Smooth muscle cell (in vitro differentiated cells): ENCODE measurements around the gene C21orf58. TPM values are rescaled to one million over a fixed set of nuclear protein-coding genes. Genes with fewer than 3 reads are reported as not detected.

Source experiments
- DNase-seq: peaks from one replicate; lab custom pipeline; 2025; ENCODE audit not compliant: unreplicated experiment; lab: John Stamatoyannopoulos, UW
- H2AFZ ChIP-seq: fragments of 200-600 bp; sonication (generic); 2 replicates; pipeline ENCODE4 v1.6.0; 2016; ENCODE audit warnings: antibody characterized with exemption, low read depth, mild to moderate bottlenecking
- H3F3A ChIP-seq: fragments of 200-600 bp; sonication (generic); 2 replicates; pipeline ENCODE4 v1.6.0; 2017; ENCODE audit warnings: antibody characterized with exemption, low read depth
- H3K27ac ChIP-seq: fragments of 200-600 bp; sonication (generic); 2 replicates; pipeline ENCODE4 v1.5.1; 2016; ENCODE audit warnings: low read depth, mild to moderate bottlenecking
- H3K27me3 ChIP-seq: fragments of 200-600 bp; sonication (generic); 2 replicates; pipeline ENCODE4 v1.6.1; 2016; ENCODE audit warnings: low read depth, mild to moderate bottlenecking
- H3K36me3 ChIP-seq: fragments of 200-600 bp; sonication (generic); 2 replicates; pipeline ENCODE4 v1.5.1; 2016; ENCODE audit warnings: low read depth
- H3K4me1 ChIP-seq: fragments of 200-600 bp; sonication (generic); 2 replicates; pipeline ENCODE4 v1.5.1; 2016; ENCODE audit warnings: low read depth
- H3K4me2 ChIP-seq: fragments of 200-600 bp; sonication (generic); 2 replicates; pipeline ENCODE4 v1.6.0; 2016; ENCODE audit warnings: mild to moderate bottlenecking
- H3K4me3 ChIP-seq: fragments of 200-600 bp; sonication (generic); 2 replicates; pipeline ENCODE4 v1.5.1; 2016; ENCODE audit warnings: mild to moderate bottlenecking
- H3K79me2 ChIP-seq: fragments of 200-600 bp; sonication (generic); 2 replicates; pipeline ENCODE4 v1.6.0; 2016; ENCODE audit warnings: low read depth, mild to moderate bottlenecking
- H3K9ac ChIP-seq: fragments of 200-600 bp; sonication (generic); 2 replicates; pipeline ENCODE4 v1.6.0; 2016; ENCODE audit warnings: low read depth
- H3K9me3 ChIP-seq: fragments of 200-600 bp; sonication (generic); replicated peaks from 2 replicates; pipeline ENCODE4 v1.5.1; 2016; ENCODE audit warnings: low read depth
- H4K20me1 ChIP-seq: fragments of 200-600 bp; sonication (generic); 2 replicates; pipeline ENCODE4 v1.6.0; 2016; ENCODE audit warnings: low read depth
- CTCF ChIP-seq: fragments of 200-600 bp; sonication (generic); IDR thresholded peaks from 2 replicates; pipeline ENCODE4 v1.5.1; 2017; ENCODE audit warnings: borderline replicate concordance, mild to moderate bottlenecking, antibody characterized with exemption; ENCODE audit not compliant: insufficient read depth, poor library complexity, severe bottlenecking
- WGBS: methylation state at CpG from one replicate; pipeline ENCODE4 v1.1.7; 2016; ENCODE audit warnings: low lambda C conversion rate; 5-methylcytosine and 5-hydroxymethylcytosine counted together
- polyA plus RNA-seq: library from polyadenylated mRNA; unstranded; fragments of >200 nt; fragmentation: Nextera tagmentation; extraction: Ambion mirVana; gene quantifications from 2 replicates; pipeline ENCODE4 v1.2.1, GENCODE V29; 2016
- total RNA-seq: library from RNA; depleted of rRNA; stranded (reverse); fragments of >200 nt; gene quantifications from 2 replicates; pipeline ENCODE4 v1.2.3, GENCODE V29; 2014

Gene C21orf58
- total and polyA plus RNA-seq, 2 experiments from 2014 or later, result 3.9 to 4.5 TPM

- H3K9me3 ChIP-seq, result no peaks in the 10 kb centered on the region
- no peak overlapping the region for H3K27ac ChIP-seq
- WGBS, result 96% methylated on average over 13 of the region's 13 CpGs
- H3K9ac ChIP-seq, result no peak overlapping the region
- H2AFZ ChIP-seq, result no peak overlapping the region
- no peak overlapping the region for H3K4me3 ChIP-seq
- no peaks in the 10 kb centered on the region for H3K27me3 ChIP-seq
- no peak overlapping the region for H3K4me2 ChIP-seq
- no peak for TF ChIP-seq CTCF
- no peaks in the 10 kb centered on the region for H3K36me3 ChIP-seq
- no peaks in the 10 kb centered on the region for H3K4me1 ChIP-seq
- DNase-seq, result no peak
- no peaks in the 10 kb centered on the region for H3F3A ChIP-seq
- H4K20me1 ChIP-seq, result no peaks in the 10 kb centered on the region
- H3K79me2 ChIP-seq, result no peaks in the 10 kb centered on the region
Observed at GRCh38 chr21:46354518-46354917, 30.8 kb upstream of the C21orf58 start.

- Histone ChIP-seq H3K36me3 (no peaks in the 10 kb centered on the region), H4K20me1 (no peaks in the 10 kb centered on the region), H3K4me3 (no peak overlapping the region), H3K9me3 (no peaks in the 10 kb centered on the region), H2AFZ (no peak overlapping the region), H3K4me2 (no peak overlapping the region), H3K79me2 (no peaks in the 10 kb centered on the region), H3K4me1 (no peaks in the 10 kb centered on the region), H3K27ac (no peak overlapping the region), H3F3A (no peaks in the 10 kb centered on the region), H3K27me3 (no peaks in the 10 kb centered on the region), H3K9ac (no peak overlapping the region)
- WGBS, result 97% methylated on average over 16 of the region's 16 CpGs
- TF ChIP-seq CTCF, result no peak
- DNase-seq, result no peak
Observed at GRCh38 chr21:46354046-46354445, 30.4 kb upstream of the C21orf58 start.

- H3K36me3 ChIP-seq, result no peaks in the 10 kb centered on the region
- DNase-seq, result no peak
- no peak overlapping the region for H3K4me3 ChIP-seq
- H3K4me1 ChIP-seq, result no peaks in the 10 kb centered on the region
- TF ChIP-seq CTCF, result no peak
- H3K79me2 ChIP-seq, result no peaks in the 10 kb centered on the region
- H3K4me2 ChIP-seq, result no peak overlapping the region
- H2AFZ ChIP-seq, result no peak overlapping the region
- WGBS, result 95% methylated on average over 14 of the region's 14 CpGs
- no peak overlapping the region for H3K27ac ChIP-seq
- H3K9ac ChIP-seq, result no peak overlapping the region
- H3K27me3 ChIP-seq, result no peaks in the 10 kb centered on the region
- no peaks in the 10 kb centered on the region for H4K20me1 ChIP-seq
- no peaks in the 10 kb centered on the region for H3F3A ChIP-seq
- no peaks in the 10 kb centered on the region for H3K9me3 ChIP-seq
Observed at GRCh38 chr21:46352913-46353312, 29.2 kb upstream of the C21orf58 start.

- TF ChIP-seq CTCF, result no peak
- H3K9ac ChIP-seq, result no peak overlapping the region
- H3K27me3 ChIP-seq, result no peaks in the 10 kb centered on the region
- no peak for DNase-seq
- H3K36me3 ChIP-seq, result no peaks in the 10 kb centered on the region
- no peak overlapping the region for H3K4me2 ChIP-seq
- no peaks in the 10 kb centered on the region for H3K4me1 ChIP-seq
- H3K9me3 ChIP-seq, result no peaks in the 10 kb centered on the region
- H3K79me2 ChIP-seq, result no peaks in the 10 kb centered on the region
- no peaks in the 10 kb centered on the region for H4K20me1 ChIP-seq
- WGBS, result over 99% methylated on average over 11 of the region's 11 CpGs
- no peaks in the 10 kb centered on the region for H3F3A ChIP-seq
- H3K27ac ChIP-seq, result no peak overlapping the region
- no peak overlapping the region for H2AFZ ChIP-seq
- no peak overlapping the region for H3K4me3 ChIP-seq
Observed at GRCh38 chr21:46352164-46352515, 28.5 kb upstream of the C21orf58 start.
